Suprapubic skin (tissue), 4 donors: ENCODE results near the gene TSSC4. TPM values are rescaled to one million over a fixed set of nuclear protein-coding genes. Genes with fewer than 3 reads are reported as not detected.

Source experiments
- DNase-seq, 2 donors: peaks; one replicate each; pipeline ENCODE4 v3.0.0-alpha.2; 2019; ENCODE audit warnings: low spot score in 2 of 2
- H3K27ac ChIP-seq: fragments of 200-600 bp; sonication (generic); one replicate; pipeline ENCODE4 v1.5.1; 2019
- H3K27me3 ChIP-seq: fragments of 200-600 bp; sonication (generic); one replicate; pipeline ENCODE4 v1.5.1; 2019
- H3K36me3 ChIP-seq: fragments of 200-600 bp; sonication (generic); one replicate; pipeline ENCODE4 v1.5.1; 2019
- H3K4me1 ChIP-seq: fragments of 200-600 bp; sonication (generic); one replicate; pipeline ENCODE4 v1.5.1; 2019
- H3K4me3 ChIP-seq: fragments of 200-600 bp; sonication (generic); one replicate; pipeline ENCODE4 v1.5.1; 2019; ENCODE audit warnings: mild to moderate bottlenecking
- H3K9me3 ChIP-seq: fragments of 200-600 bp; sonication (generic); one replicate; pipeline ENCODE4 v1.5.1; 2019
- CTCF ChIP-seq, 2 donors: fragments of 200-600 bp in 1 of 2; fragments of 450-650 bp in 1 of 2; sonication (generic) in 1 of 2; IDR thresholded peaks; one replicate each; pipeline ENCODE4 v1.5.1; 2016 to 2019; ENCODE audit warnings: antibody characterized with exemption in 2 of 2, mild to moderate bottlenecking in 1 of 2, moderate library complexity in 1 of 2
- EP300 ChIP-seq: sonication (generic); formaldehyde crosslinking; IDR thresholded peaks from one replicate; pipeline ENCODE4 v1.6.1; 2017; ENCODE audit warnings: antibody characterized with exemption
- POLR2A ChIP-seq, 2 donors: fragments of 450-650 bp; IDR thresholded peaks; one replicate each; pipeline ENCODE4 v1.6.1; 2017; ENCODE audit warnings: antibody characterized with exemption in 2 of 2, mild to moderate bottlenecking in 2 of 2, moderate library complexity in 2 of 2
- POLR2AphosphoS5 ChIP-seq, 3 donors: sonication (generic); formaldehyde crosslinking; IDR thresholded peaks; one replicate each; pipeline ENCODE4 v1.6.1; 2017; ENCODE audit warnings: antibody characterized with exemption in 3 of 3
- WGBS: methylation state at CpG from one replicate; pipeline ENCODE4 v1.1.5; 2018; 5-methylcytosine and 5-hydroxymethylcytosine counted together
- total RNA-seq, 4 donors: library from RNA; depleted of rRNA; stranded (reverse); fragments of >200 nt; gene quantifications; one replicate each; pipeline ENCODE4 v1.1.0, GENCODE V29; 2016

TSSC4 gene
- total RNA-seq, 4 donors from 2014 or later = 25.7 to 60.9 (median 51.4) TPM

GRCh38 chr11:2422461-2423156, 22.1 kb downstream of the TSSC4 start:
- DNase-seq = no peak
- 86% methylated on average over 5 of the region's 14 CpGs for WGBS
- Histone ChIP-seq H3K36me3 (no peaks in the 10 kb centered on the region), H3K27me3 (peaks cover 12% of the 10 kb centered on the region), H3K4me3 (no peak overlapping the region), H3K4me1 (peaks cover 14% of the 10 kb centered on the region), H3K9me3 (no peaks in the 10 kb centered on the region), H3K27ac (no peak overlapping the region)
- TF ChIP-seq CTCF (IDR thresholded peaks at IDR 0.05) = no peak
- TF ChIP-seq POLR2A (IDR thresholded peaks at IDR 0.05) = no peak
- TF ChIP-seq POLR2AphosphoS5 (IDR thresholded peaks at IDR 0.05) = no peak
- no peak for TF ChIP-seq EP300

GRCh38 chr11:2423157-2424025, 22.8 kb downstream of the TSSC4 start:
- DNase-seq = no peak
- no peaks in the 10 kb centered on the region for H3K9me3 ChIP-seq
- H3K4me1 ChIP-seq = peaks cover 14% of the 10 kb centered on the region
- peaks cover 12% of the 10 kb centered on the region for H3K27me3 ChIP-seq
- no peak overlapping the region for H3K4me3 ChIP-seq
- no peak overlapping the region for H3K27ac ChIP-seq
- TF ChIP-seq EP300 = no peak
- TF ChIP-seq POLR2AphosphoS5 (IDR thresholded peaks at IDR 0.05) = no peak
- no peak for TF ChIP-seq POLR2A (IDR thresholded peaks at IDR 0.05)
- TF ChIP-seq CTCF (IDR thresholded peaks at IDR 0.05) = no peak
- 81% methylated on average over 9 of the region's 26 CpGs for WGBS
- no peaks in the 10 kb centered on the region for H3K36me3 ChIP-seq

GRCh38 chr11:2424811-2425495, 24.4 kb downstream of the TSSC4 start:
- 87% methylated on average over 13 of the region's 28 CpGs for WGBS
- H3K27me3 ChIP-seq = peaks cover 12% of the 10 kb centered on the region
- H3K27ac ChIP-seq = no peak overlapping the region
- no peak for DNase-seq
- TF ChIP-seq POLR2A (IDR thresholded peaks at IDR 0.05) (no peak), CTCF (IDR thresholded peaks at IDR 0.05) (no peak), EP300 (no peak), POLR2AphosphoS5 (IDR thresholded peaks at IDR 0.05) (no peak)
- H3K4me3 ChIP-seq = no peak overlapping the region
- peaks cover 11% of the 10 kb centered on the region for H3K4me1 ChIP-seq
- no peaks in the 10 kb centered on the region for H3K36me3 ChIP-seq
- H3K9me3 ChIP-seq = no peaks in the 10 kb centered on the region

- no peaks in the 10 kb centered on the region for H3K9me3 ChIP-seq
- H3K27me3 ChIP-seq = peaks cover 12% of the 10 kb centered on the region
- H3K27ac ChIP-seq = no peak overlapping the region
- H3K36me3 ChIP-seq = no peaks in the 10 kb centered on the region
- TF ChIP-seq CTCF (IDR thresholded peaks at IDR 0.05) = no peak
- TF ChIP-seq EP300 = no peak
- TF ChIP-seq POLR2AphosphoS5 (IDR thresholded peaks at IDR 0.05) = no peak
- no peak for TF ChIP-seq POLR2A (IDR thresholded peaks at IDR 0.05)
- 89% methylated on average over 3 of the region's 8 CpGs for WGBS
- no peak overlapping the region for H3K4me3 ChIP-seq
- no peak for DNase-seq
- peaks cover 8% of the 10 kb centered on the region for H3K4me1 ChIP-seq
Measured at GRCh38 chr11:2425506-2425905, 25.0 kb downstream of the TSSC4 start.
